Neural progenitor cell (in vitro differentiated cells): ENCODE data around the gene NOP14. TPM values are rescaled to one million over a fixed set of nuclear protein-coding genes. Genes with fewer than 3 reads are reported as not detected.
"Not testable (repeated sequence)": the region's sequence is repeated elsewhere in the genome, so short reads cannot be mapped to it uniquely, and the experiment has no call there.

ENCODE experiments used
- DNase-seq: peaks from one replicate; pipeline ENCODE4 v3.0.0-alpha.2; 2016; ENCODE audit warnings: low spot score
- H2AFZ ChIP-seq: fragments of 200-600 bp; sonication (generic); replicated peaks from 2 replicates; pipeline ENCODE4 v1.6.1; 2016; ENCODE audit warnings: antibody characterized with exemption
- H3F3A ChIP-seq: fragments of 200-600 bp; sonication (generic); 2 replicates; pipeline ENCODE4 v1.6.1; 2016; ENCODE audit warnings: antibody characterized with exemption, low read depth
- H3K27ac ChIP-seq: fragments of 200-600 bp; sonication (generic); 2 replicates; pipeline ENCODE4 v1.5.1; 2016; ENCODE audit warnings: mild to moderate bottlenecking
- H3K27me3 ChIP-seq: fragments of 200-600 bp; sonication (generic); 2 replicates; pipeline ENCODE4 v1.6.1; 2016; ENCODE audit warnings: mild to moderate bottlenecking, moderate library complexity
- H3K36me3 ChIP-seq: fragments of 200-600 bp; sonication (generic); 2 replicates; pipeline ENCODE4 v1.5.1; 2016
- H3K4me1 ChIP-seq: fragments of 200-600 bp; sonication (generic); 2 replicates; pipeline ENCODE4 v1.6.1; 2016; ENCODE audit warnings: mixed run types
- H3K4me2 ChIP-seq: fragments of 200-600 bp; sonication (generic); 2 replicates; pipeline ENCODE4 v1.6.1; 2016
- H3K4me3 ChIP-seq: fragments of 200-600 bp; sonication (generic); 2 replicates; pipeline ENCODE4 v1.5.1; 2016
- H3K79me2 ChIP-seq: fragments of 200-600 bp; sonication (generic); 2 replicates; pipeline ENCODE4 v1.6.1; 2016; ENCODE audit warnings: low read depth
- H3K9ac ChIP-seq: fragments of 200-600 bp; sonication (generic); 2 replicates; pipeline ENCODE4 v1.6.1; 2016
- H3K9me3 ChIP-seq: fragments of 200-600 bp; sonication (generic); 2 replicates; pipeline ENCODE4 v1.5.1; 2016; ENCODE audit warnings: low read depth
- H4K20me1 ChIP-seq: fragments of 200-600 bp; sonication (generic); 2 replicates; pipeline ENCODE4 v1.6.1; 2016; ENCODE audit warnings: low read depth
- H3K27ac Mint-ChIP-seq: 3 replicates; pipeline ENCODE4 v1.8.0; 2021; ENCODE audit warnings: mixed read lengths
- H3K27me3 Mint-ChIP-seq: 2 replicates; pipeline ENCODE4 v1.8.0; 2022; ENCODE audit warnings: low read depth, mild to moderate bottlenecking, inconsistent platforms, moderate library complexity, mixed read lengths; ENCODE audit not compliant: insufficient read depth
- H3K36me3 Mint-ChIP-seq: 3 replicates; pipeline ENCODE4 v1.8.0; 2021; ENCODE audit warnings: mixed read lengths
- H3K4me1 Mint-ChIP-seq: 3 replicates; pipeline ENCODE4 v1.8.0; 2021; ENCODE audit warnings: mixed read lengths
- H3K4me3 Mint-ChIP-seq: 3 replicates; pipeline ENCODE4 v1.8.0; 2021; ENCODE audit warnings: mild to moderate bottlenecking, moderate library complexity, mixed read lengths
- H3K9me3 Mint-ChIP-seq: 3 replicates; pipeline ENCODE4 v1.8.0; 2020; ENCODE audit warnings: mixed read lengths
- EZH2 ChIP-seq: fragments of 200-600 bp; sonication (generic); IDR thresholded peaks from 2 replicates; pipeline ENCODE4 v1.6.1; 2017; ENCODE audit warnings: antibody characterized with exemption, mild to moderate bottlenecking, moderate library complexity
- EZH2phosphoT487 ChIP-seq: fragments of 200-600 bp; sonication (generic); IDR thresholded peaks from 2 replicates; pipeline ENCODE4 v1.6.1; 2017; ENCODE audit warnings: antibody characterized with exemption
- total RNA-seq: library from RNA; depleted of rRNA; stranded (reverse); fragments of >200 nt; gene quantifications from 2 replicates; pipeline ENCODE4 v1.2.3, GENCODE V29; 2015; ENCODE audit warnings: low replicate concordance
- TF ChIP-seq, protein P1 (sequence below): fragments of 200-600 bp; sonication (generic); IDR thresholded peaks from 2 replicates; pipeline ENCODE4 v1.5.1; 2017; ENCODE audit warnings: antibody characterized with exemption, mild to moderate bottlenecking

The NOP14 gene
- total RNA-seq, 1 donor from 2014 or later: 16.8 TPM

DNA sequence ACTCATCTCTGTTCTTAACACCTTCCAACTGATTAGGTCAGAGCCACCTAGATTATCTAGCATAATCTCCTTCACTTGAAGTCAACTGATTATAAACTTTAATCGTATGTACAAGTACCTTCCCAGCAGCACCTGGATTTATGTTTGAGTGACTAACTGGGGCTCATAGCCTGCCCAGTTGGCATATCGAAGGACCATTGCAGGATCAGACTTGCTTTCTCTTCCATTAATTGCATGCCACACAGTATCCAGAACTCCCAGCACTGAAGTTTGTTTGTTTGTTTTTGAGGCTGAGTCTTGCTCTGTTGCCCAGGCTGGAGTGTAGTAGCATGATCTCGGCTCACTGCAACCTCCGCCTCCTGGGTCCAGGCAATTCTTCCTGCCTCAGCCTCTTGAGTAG, 28.0 kb upstream of the NOP14 start:
- Mint-ChIP-seq H3K27me3 (no peaks in the 10 kb centered on the region), H3K36me3 (no peaks in the 10 kb centered on the region), H3K4me3 (no peak overlapping the region), H3K27ac (no peak overlapping the region), H3K9me3 (peaks cover 4% of the 10 kb centered on the region), H3K4me1 (no peaks in the 10 kb centered on the region)
- no peak overlapping the region for H2AFZ ChIP-seq
- no peak for DNase-seq
- H3K4me2 ChIP-seq: no peak overlapping the region
- no peaks in the 10 kb centered on the region for H3K9me3 ChIP-seq
- no peaks in the 10 kb centered on the region for H3K27me3 ChIP-seq
- H3K79me2 ChIP-seq: no peaks in the 10 kb centered on the region
- no peaks in the 10 kb centered on the region for H3K4me1 ChIP-seq
- no peaks in the 10 kb centered on the region for H3F3A ChIP-seq
- no peaks in the 10 kb centered on the region for H4K20me1 ChIP-seq
- TF ChIP-seq, protein P1, sequence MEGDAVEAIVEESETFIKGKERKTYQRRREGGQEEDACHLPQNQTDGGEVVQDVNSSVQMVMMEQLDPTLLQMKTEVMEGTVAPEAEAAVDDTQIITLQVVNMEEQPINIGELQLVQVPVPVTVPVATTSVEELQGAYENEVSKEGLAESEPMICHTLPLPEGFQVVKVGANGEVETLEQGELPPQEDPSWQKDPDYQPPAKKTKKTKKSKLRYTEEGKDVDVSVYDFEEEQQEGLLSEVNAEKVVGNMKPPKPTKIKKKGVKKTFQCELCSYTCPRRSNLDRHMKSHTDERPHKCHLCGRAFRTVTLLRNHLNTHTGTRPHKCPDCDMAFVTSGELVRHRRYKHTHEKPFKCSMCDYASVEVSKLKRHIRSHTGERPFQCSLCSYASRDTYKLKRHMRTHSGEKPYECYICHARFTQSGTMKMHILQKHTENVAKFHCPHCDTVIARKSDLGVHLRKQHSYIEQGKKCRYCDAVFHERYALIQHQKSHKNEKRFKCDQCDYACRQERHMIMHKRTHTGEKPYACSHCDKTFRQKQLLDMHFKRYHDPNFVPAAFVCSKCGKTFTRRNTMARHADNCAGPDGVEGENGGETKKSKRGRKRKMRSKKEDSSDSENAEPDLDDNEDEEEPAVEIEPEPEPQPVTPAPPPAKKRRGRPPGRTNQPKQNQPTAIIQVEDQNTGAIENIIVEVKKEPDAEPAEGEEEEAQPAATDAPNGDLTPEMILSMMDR: no peak
- TF ChIP-seq EZH2phosphoT487 (no peak), EZH2 (no peak)
- no peak overlapping the region for H3K4me3 ChIP-seq
- H3K36me3 ChIP-seq: no peaks in the 10 kb centered on the region
- no peak overlapping the region for H3K9ac ChIP-seq
- H3K27ac ChIP-seq: no peak overlapping the region

- DNase-seq, H3K36me3 ChIP-seq, H2AFZ ChIP-seq, H3K4me2 ChIP-seq, H3K4me3 ChIP-seq, H4K20me1 ChIP-seq, H3K27ac Mint-ChIP-seq, H3K79me2 ChIP-seq, H3K27me3 Mint-ChIP-seq, H3F3A ChIP-seq, H3K36me3 Mint-ChIP-seq, H3K9me3 ChIP-seq, H3K4me1 ChIP-seq, H3K9ac ChIP-seq, H3K9me3 Mint-ChIP-seq, H3K27me3 ChIP-seq, H3K4me3 Mint-ChIP-seq, H3K27ac ChIP-seq, H3K4me1 Mint-ChIP-seq: not testable (repeated sequence)
Measured at GRCh38 chr4:2983715-2984114, 20.5 kb upstream of the NOP14 start.

- Histone ChIP-seq H3K9me3 (no peaks in the 10 kb centered on the region), H3K79me2 (no peaks in the 10 kb centered on the region), H3F3A (no peaks in the 10 kb centered on the region), H2AFZ (no peak overlapping the region), H3K9ac (no peak overlapping the region), H3K4me1 (no peaks in the 10 kb centered on the region), H3K4me3 (no peak overlapping the region), H3K4me2 (no peak overlapping the region), H4K20me1 (no peaks in the 10 kb centered on the region), H3K27me3 (no peaks in the 10 kb centered on the region), H3K36me3 (no peaks in the 10 kb centered on the region), H3K27ac (no peak overlapping the region)
- Mint-ChIP-seq H3K27ac (no peak overlapping the region), H3K4me3 (no peak overlapping the region), H3K9me3 (peaks cover 2% of the 10 kb centered on the region), H3K27me3 (peaks cover 5% of the 10 kb centered on the region), H3K36me3 (no peaks in the 10 kb centered on the region), H3K4me1 (peaks cover 4% of the 10 kb centered on the region)
- no peak for DNase-seq
- TF ChIP-seq EZH2 (no peak), EZH2phosphoT487 (no peak)
Measured at GRCh38 chr4:2982012-2982411, 18.8 kb upstream of the NOP14 start.

DNA sequence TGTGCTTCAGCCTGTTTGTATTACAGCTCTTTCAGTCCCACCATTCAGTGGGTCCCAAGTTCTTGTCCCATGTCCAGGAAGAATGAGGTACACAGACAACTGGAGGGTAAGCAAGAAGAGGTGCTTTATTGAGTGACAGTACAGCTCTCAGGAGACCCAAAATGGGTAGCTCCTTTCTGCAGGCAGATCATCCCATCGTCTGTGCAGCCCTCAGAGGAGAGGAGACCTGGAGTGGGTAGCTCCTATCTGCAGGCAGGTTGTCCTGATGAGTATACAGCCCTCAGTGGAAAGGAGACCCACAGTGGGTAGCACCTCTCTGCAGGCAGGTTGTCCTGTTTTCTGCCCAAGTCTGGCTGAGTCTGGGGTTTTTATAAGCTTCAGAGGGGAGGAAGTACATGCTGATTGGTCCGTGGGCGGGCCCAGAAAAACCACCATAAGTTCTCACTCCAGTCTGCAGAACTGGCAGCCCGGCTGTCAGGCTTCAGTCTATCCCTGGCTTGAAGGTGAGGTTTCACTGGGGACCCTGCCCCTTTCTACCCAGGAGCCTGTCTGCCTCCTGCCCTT, 18.1 kb upstream of the NOP14 start:
- Histone ChIP-seq H3K27ac (no peak overlapping the region), H3K9ac (no peak overlapping the region), H3K27me3 (no peaks in the 10 kb centered on the region), H4K20me1 (no peaks in the 10 kb centered on the region), H3K4me2 (no peak overlapping the region), H3K79me2 (no peaks in the 10 kb centered on the region), H2AFZ (no peak overlapping the region), H3F3A (no peaks in the 10 kb centered on the region), H3K4me1 (no peaks in the 10 kb centered on the region), H3K4me3 (no peak overlapping the region), H3K36me3 (no peaks in the 10 kb centered on the region), H3K9me3 (no peaks in the 10 kb centered on the region)
- H3K4me1 Mint-ChIP-seq: peaks cover 4% of the 10 kb centered on the region
- no peaks in the 10 kb centered on the region for H3K36me3 Mint-ChIP-seq
- no peak for TF ChIP-seq EZH2phosphoT487
- TF ChIP-seq, protein P1: no peak
- TF ChIP-seq EZH2: no peak
- H3K9me3 Mint-ChIP-seq: no peaks in the 10 kb centered on the region
- H3K4me3 Mint-ChIP-seq: no peak overlapping the region
- H3K27ac Mint-ChIP-seq: no peak overlapping the region
- H3K27me3 Mint-ChIP-seq: peaks cover 7% of the 10 kb centered on the region
- no peak for DNase-seq
